ENCODE data around the gene ASNS. TPM values are rescaled to one million over a fixed set of nuclear protein-coding genes. Genes with fewer than 3 reads are reported as not detected.
A peak's percentile ranks its signal among the peaks of the same experiment; 100 is the strongest.
"Not testable (repeated sequence)": the region's sequence is repeated elsewhere in the genome, so short reads cannot be mapped to it uniquely, and the experiment has no call there.

The ASNS gene, protein sequence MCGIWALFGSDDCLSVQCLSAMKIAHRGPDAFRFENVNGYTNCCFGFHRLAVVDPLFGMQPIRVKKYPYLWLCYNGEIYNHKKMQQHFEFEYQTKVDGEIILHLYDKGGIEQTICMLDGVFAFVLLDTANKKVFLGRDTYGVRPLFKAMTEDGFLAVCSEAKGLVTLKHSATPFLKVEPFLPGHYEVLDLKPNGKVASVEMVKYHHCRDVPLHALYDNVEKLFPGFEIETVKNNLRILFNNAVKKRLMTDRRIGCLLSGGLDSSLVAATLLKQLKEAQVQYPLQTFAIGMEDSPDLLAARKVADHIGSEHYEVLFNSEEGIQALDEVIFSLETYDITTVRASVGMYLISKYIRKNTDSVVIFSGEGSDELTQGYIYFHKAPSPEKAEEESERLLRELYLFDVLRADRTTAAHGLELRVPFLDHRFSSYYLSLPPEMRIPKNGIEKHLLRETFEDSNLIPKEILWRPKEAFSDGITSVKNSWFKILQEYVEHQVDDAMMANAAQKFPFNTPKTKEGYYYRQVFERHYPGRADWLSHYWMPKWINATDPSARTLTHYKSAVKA
- total RNA-seq = 161 and 311 TPM in 2 replicates

DNA sequence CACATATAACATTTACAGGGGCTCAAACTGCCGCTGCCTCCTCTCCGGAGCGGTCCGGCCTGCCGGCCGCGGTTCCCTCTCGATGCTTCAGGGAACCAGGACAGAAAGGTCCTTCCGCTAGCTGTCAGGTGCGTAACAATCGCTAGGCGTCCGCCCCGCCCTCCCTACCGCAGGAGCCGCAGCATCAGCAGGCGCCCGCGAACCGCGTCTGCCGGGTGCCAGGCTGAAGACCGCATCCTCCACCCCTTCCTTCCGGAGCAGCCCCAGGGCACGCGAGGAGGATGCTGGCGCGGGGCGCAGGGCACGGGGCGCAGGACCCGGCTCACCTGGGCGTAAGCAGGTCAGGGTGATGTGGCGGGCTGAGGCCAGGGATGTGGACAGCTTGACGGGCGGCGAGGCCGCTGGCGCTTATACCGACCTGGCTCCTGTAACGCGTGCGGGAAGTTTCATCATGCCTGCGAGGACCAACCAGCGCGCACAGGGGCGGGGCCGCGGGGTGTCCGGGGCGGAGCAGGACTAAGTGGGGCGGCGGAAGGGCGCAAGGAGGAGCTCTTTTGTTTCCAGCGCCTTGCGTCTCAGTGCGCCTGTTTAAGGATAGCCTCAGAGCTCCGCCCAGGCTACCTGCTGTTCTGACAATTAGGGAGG is at the start of gene ASNS:
ASNS (minus strand) TSS at position 384 of the 645 bp plus-strand sequence. CDS start 3,252 bp downstream, outside the sequence.
- peaks cover 10% of the 10 kb centered on the region for H3K36me3 ChIP-seq (ENCODE audit: control insufficient read depth, insufficient read depth, low read length)
- TF ChIP-seq CTCF (IDR thresholded peaks at IDR 0.05; ENCODE audit: insufficient read depth, low read length, severe bottlenecking) = peak; percentile 34
- no peak for FAIRE-seq
- no peaks in the 10 kb centered on the region for H3K27me3 ChIP-seq (ENCODE audit: control insufficient read depth, insufficient read depth, low read length)
- DNase-seq (ENCODE audit: low read depth) = peak; percentile 81
- H3K4me3 ChIP-seq (ENCODE audit: low read depth, low read length) = peak within 1 kb of the TSS; percentile 95

GRCh38 chr7:97921254-97921653 is 49.0 kb upstream of the ASNS start:
- H3K4me3 ChIP-seq (ENCODE audit: low read depth, low read length); DNase-seq (ENCODE audit: low read depth); FAIRE-seq; H3K36me3 ChIP-seq (ENCODE audit: control insufficient read depth, insufficient read depth, low read length); H3K27me3 ChIP-seq (ENCODE audit: control insufficient read depth, insufficient read depth, low read length): not testable (repeated sequence)

- H3K4me3 ChIP-seq (ENCODE audit: low read depth, low read length); H3K27me3 ChIP-seq (ENCODE audit: control insufficient read depth, insufficient read depth, low read length); FAIRE-seq; DNase-seq (ENCODE audit: low read depth); H3K36me3 ChIP-seq (ENCODE audit: control insufficient read depth, insufficient read depth, low read length): not testable (repeated sequence)
Observed at GRCh38 chr7:97915267-97915666, 43.1 kb upstream of the ASNS start.

- not testable (repeated sequence) for DNase-seq (ENCODE audit: low read depth); FAIRE-seq; H3K36me3 ChIP-seq (ENCODE audit: control insufficient read depth, insufficient read depth, low read length); H3K27me3 ChIP-seq (ENCODE audit: control insufficient read depth, insufficient read depth, low read length); H3K4me3 ChIP-seq (ENCODE audit: low read depth, low read length)
Observed at GRCh38 chr7:97912294-97912693, 40.1 kb upstream of the ASNS start.

GRCh38 chr7:97896893-97897292 is 24.7 kb upstream of the ASNS start:
- H3K36me3 ChIP-seq (ENCODE audit: control insufficient read depth, insufficient read depth, low read length); FAIRE-seq; H3K4me3 ChIP-seq (ENCODE audit: low read depth, low read length); H3K27me3 ChIP-seq (ENCODE audit: control insufficient read depth, insufficient read depth, low read length); DNase-seq (ENCODE audit: low read depth): not testable (repeated sequence)

DNA sequence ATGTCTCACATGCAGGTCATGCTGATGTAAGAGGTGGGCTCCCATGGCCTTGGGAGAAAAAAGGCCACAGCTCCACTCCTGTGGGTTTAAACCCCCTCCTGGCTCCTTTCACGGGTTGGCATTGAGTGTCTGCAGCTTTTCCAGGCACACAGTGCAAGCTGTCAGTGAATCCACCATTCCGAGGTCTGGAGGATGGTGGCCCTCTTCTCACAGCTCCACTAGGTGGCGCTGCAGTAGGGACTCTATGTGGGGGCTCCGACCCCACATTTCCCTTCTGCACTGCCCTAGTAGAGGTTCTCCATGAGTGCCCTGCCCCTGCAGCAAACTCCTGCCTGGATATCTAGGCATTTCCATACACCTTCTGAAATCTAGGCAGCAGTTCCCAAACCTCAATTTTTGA is 19.5 kb upstream of the ASNS start:
- not testable (repeated sequence) for DNase-seq (ENCODE audit: low read depth); H3K36me3 ChIP-seq (ENCODE audit: control insufficient read depth, insufficient read depth, low read length); H3K4me3 ChIP-seq (ENCODE audit: low read depth, low read length); FAIRE-seq; H3K27me3 ChIP-seq (ENCODE audit: control insufficient read depth, insufficient read depth, low read length)

DNA sequence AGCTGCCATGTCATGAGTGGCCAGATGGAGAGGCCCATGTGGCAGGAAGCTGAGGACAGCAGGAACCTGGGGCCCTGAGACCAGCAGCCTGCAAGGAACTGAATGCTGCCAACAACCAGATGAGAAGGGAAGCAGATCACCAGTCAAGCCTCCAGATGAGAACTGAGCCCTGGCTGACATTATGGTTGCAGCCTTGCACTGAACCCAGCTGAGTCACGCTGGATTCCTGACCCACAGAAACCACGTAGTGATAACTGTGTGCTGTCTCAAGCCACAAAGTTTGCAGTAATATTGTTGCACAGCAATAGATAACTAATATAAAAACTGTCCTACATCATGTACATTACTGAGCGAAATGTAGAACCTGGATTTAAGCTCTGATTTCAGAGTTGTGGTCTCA is 7.3 kb upstream of the ASNS start:
- H3K27me3 ChIP-seq (ENCODE audit: control insufficient read depth, insufficient read depth, low read length); DNase-seq (ENCODE audit: low read depth); H3K4me3 ChIP-seq (ENCODE audit: low read depth, low read length); H3K36me3 ChIP-seq (ENCODE audit: control insufficient read depth, insufficient read depth, low read length); FAIRE-seq: not testable (repeated sequence)

DNA sequence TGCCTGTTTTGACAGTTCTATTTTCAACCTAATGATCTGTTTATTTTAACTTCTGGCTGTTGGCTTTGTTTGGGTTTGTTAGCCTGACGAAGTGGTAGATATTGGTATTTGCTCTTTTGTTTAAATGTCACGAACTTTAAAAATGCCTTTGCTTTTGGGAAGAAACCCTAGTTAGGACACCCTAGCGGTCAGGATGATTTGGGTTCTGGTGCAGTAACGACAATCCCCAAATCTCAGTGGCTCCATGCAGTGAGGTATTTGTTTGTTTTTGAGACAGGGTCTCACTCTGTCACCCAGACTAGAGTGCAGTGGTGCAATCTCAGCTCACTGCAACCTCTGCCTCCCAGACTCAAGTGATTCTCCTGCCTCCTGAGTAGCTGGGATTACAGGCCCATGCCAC is 2.7 kb upstream of the ASNS start:
- H3K4me3 ChIP-seq (ENCODE audit: low read depth, low read length); H3K36me3 ChIP-seq (ENCODE audit: control insufficient read depth, insufficient read depth, low read length); H3K27me3 ChIP-seq (ENCODE audit: control insufficient read depth, insufficient read depth, low read length); DNase-seq (ENCODE audit: low read depth); FAIRE-seq: not testable (repeated sequence)

DNA sequence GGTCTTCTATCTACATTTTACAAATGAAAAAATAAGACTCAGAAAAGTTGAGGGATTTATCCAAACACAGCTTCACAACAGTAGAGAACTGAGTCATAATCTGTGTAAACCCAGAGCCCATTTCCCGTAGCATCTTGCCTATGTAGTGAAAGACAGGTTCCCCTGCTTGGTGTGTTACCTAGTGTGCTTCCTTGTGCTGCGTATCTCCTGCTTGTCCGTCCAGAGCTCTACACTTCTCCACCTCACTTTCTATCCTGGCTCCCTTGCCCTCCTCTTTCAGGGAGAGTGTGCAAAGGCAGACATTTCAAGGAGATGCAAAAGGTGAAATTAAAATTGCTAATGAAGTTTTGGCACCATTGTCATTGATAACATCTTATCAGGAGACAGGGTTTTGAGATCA is 1.4 kb upstream of the ASNS start:
- Histone ChIP-seq H3K4me3 (ENCODE audit: low read depth, low read length) (no peak overlapping the region), H3K36me3 (ENCODE audit: control insufficient read depth, insufficient read depth, low read length) (peaks cover 9% of the 10 kb centered on the region), H3K27me3 (ENCODE audit: control insufficient read depth, insufficient read depth, low read length) (no peaks in the 10 kb centered on the region)
- no peak for FAIRE-seq
- no peak for DNase-seq (ENCODE audit: low read depth)
- TF ChIP-seq CTCF (IDR thresholded peaks at IDR 0.05; ENCODE audit: insufficient read depth, low read length, severe bottlenecking) = no peak

Measured in bronchial epithelial cell (primary cell).